ENCODE results near the gene ERG28.

- TF ChIP-seq CTCF (conservative IDR thresholded peaks at IDR 0.05) (no peak), ZFX (IDR thresholded peaks at IDR 0.05) (no peak)
Observed at GRCh38 chr14:75661499-75661814, 781 bp upstream of the ERG28 start.

Data from C4-2B (cell line).